K562 (cell line): Measurements from ENCODE around the gene MAPKAPK3. TPM values are rescaled to one million over a fixed set of nuclear protein-coding genes. Genes with fewer than 3 reads are reported as not detected.

Source experiments
- ASH1L ChIP-seq: fragments of 450-650 bp; IDR thresholded peaks from 2 replicates; pipeline ENCODE4 v1.6.1; 2018; ENCODE audit warnings: borderline replicate concordance, mild to moderate bottlenecking, low read depth; ENCODE audit not compliant: partially characterized antibody
- CBX2 ChIP-seq: fragments of 200-600 bp; sonication (generic); IDR thresholded peaks from one replicate; pipeline ENCODE4 v1.6.1; 2012; ENCODE audit warnings: mild to moderate bottlenecking, low read length, inconsistent platforms; ENCODE audit not compliant: insufficient read depth, poor library complexity, severe bottlenecking
- COPS2 ChIP-seq: fragments of 450-650 bp; conservative IDR thresholded peaks from 2 replicates; pipeline ENCODE4 v1.6.1; 2016; ENCODE audit warnings: mild to moderate bottlenecking, moderate library complexity
- CREM ChIP-seq: IDR thresholded peaks from 2 replicates; pipeline ENCODE4 v1.6.1; 2014; ENCODE audit warnings: antibody characterized with exemption, low read depth
- GATA2 ChIP-seq: sonication (generic); formaldehyde crosslinking; IDR thresholded peaks from 2 replicates; pipeline ENCODE4 v1.4.0; 2020; ENCODE audit warnings: mild to moderate bottlenecking, missing genetic modification reagents
- GATAD2A ChIP-seq: fragments of 450-650 bp; IDR thresholded peaks from 2 replicates; pipeline ENCODE4 v1.6.1; 2017
- HBP1 ChIP-seq: fragments of 450-650 bp; formaldehyde crosslinking; IDR thresholded peaks from 2 replicates; pipeline ENCODE4 v1.4.0; 2022; ENCODE audit warnings: missing genetic modification characterization
- MBD2 ChIP-seq: sonication (generic); IDR thresholded peaks from 2 replicates; pipeline ENCODE4 v1.6.1; 2016; ENCODE audit warnings: low read depth, borderline replicate concordance
- MTF1 ChIP-seq: fragments of 250-450 bp; sonication (Bioruptor Pico); IDR thresholded peaks from 2 replicates; pipeline ENCODE4 v1.9.0; 2021; ENCODE audit warnings: moderate library complexity, mild to moderate bottlenecking, inconsistent platforms, borderline replicate concordance
- MYNN ChIP-seq, 2 experiments: sonication (generic); formaldehyde crosslinking in 1 of 2; IDR thresholded peaks; 2 replicates each; pipeline versions ENCODE4 v1.5.0 to v1.6.1; 2016 to 2020; ENCODE audit warnings: antibody characterized with exemption in 1 of 2, missing genetic modification reagents in 1 of 2
- NR3C1 ChIP-seq: sonication (generic); formaldehyde crosslinking; IDR thresholded peaks from 2 replicates; pipeline ENCODE4 v1.8.1; 2022; ENCODE audit warnings: missing genetic modification reagents
- POLR2G ChIP-seq: fragments of 200-400 bp; formaldehyde crosslinking; IDR thresholded peaks from 2 replicates; pipeline ENCODE4 v1.6.1; 2017; ENCODE audit warnings: low read depth, mild to moderate bottlenecking, antibody characterized with exemption, low read length, moderate library complexity
- POLR2H ChIP-seq: IDR thresholded peaks from 2 replicates; pipeline ENCODE4 v1.6.1; 2016; ENCODE audit warnings: missing genetic modification characterization, low read depth, mild to moderate bottlenecking, control low read depth, missing compliant biosample characterization, moderate library complexity
- POU5F1 ChIP-seq: fragments of 150-350 bp; IDR thresholded peaks from 2 replicates; pipeline ENCODE4 v1.6.1; 2014; ENCODE audit warnings: borderline replicate concordance, low read length, low read depth, mild to moderate bottlenecking; ENCODE audit not compliant: partially characterized antibody
- PRMT5 ChIP-seq: sonication (generic); formaldehyde crosslinking; IDR thresholded peaks from 2 replicates; pipeline ENCODE4 v1.5.0; 2020; ENCODE audit warnings: missing genetic modification reagents
- RAD21 ChIP-seq, 2 experiments: fragments of 250-450 bp in 1 of 2; fragments of 450-650 bp in 1 of 2; sonication (Bioruptor Pico) in 1 of 2; formaldehyde crosslinking in 1 of 2; IDR thresholded peaks in 1 of 2; conservative IDR thresholded peaks in 1 of 2; 2 replicates each; pipeline versions ENCODE4 v1.4.0 to v1.8.0; 2020 to 2022; ENCODE audit warnings: mild to moderate bottlenecking in 2 of 2, moderate library complexity in 1 of 2
- RNF2 ChIP-seq: sonication (generic); IDR thresholded peaks from 2 replicates; pipeline ENCODE4 v1.6.1; 2016
- SOX6 ChIP-seq: fragments of 450-650 bp; IDR thresholded peaks from 2 replicates; pipeline ENCODE4 v1.6.1; 2014; ENCODE audit warnings: mild to moderate bottlenecking
- TEAD4 ChIP-seq, 2 experiments: sonication (generic) in 1 of 2; formaldehyde crosslinking in 1 of 2; IDR thresholded peaks; 2 replicates each; pipeline versions ENCODE4 v1.6.1 to v1.8.0; 2012 to 2022; ENCODE audit warnings: borderline replicate concordance in 1 of 2, inconsistent platforms in 1 of 2, low read length in 1 of 2, mild to moderate bottlenecking in 1 of 2, missing genetic modification reagents in 1 of 2
- THRA ChIP-seq: fragments of 450-650 bp; IDR thresholded peaks from 2 replicates; pipeline ENCODE4 v1.6.1; 2017; ENCODE audit warnings: mild to moderate bottlenecking, moderate library complexity
- U2AF1 ChIP-seq: fragments of 200-400 bp; formaldehyde crosslinking; optimal IDR thresholded peaks from 2 replicates; pipeline ENCODE3; 2017; ENCODE audit warnings: mild to moderate bottlenecking, low read depth, low read length, moderate library complexity
- ZNF263 ChIP-seq: sonication (generic); formaldehyde crosslinking; IDR thresholded peaks from 2 replicates; pipeline ENCODE4 v1.8.0; 2022; ENCODE audit warnings: mild to moderate bottlenecking, missing genetic modification reagents, borderline replicate concordance
- ZNF384 ChIP-seq: IDR thresholded peaks from 2 replicates; pipeline ENCODE4 v1.6.1; 2012; ENCODE audit warnings: low read depth, low read length, improper control_type of control experiment
- ZNF77 ChIP-seq: fragments of 250-450 bp; sonication (Bioruptor Pico); IDR thresholded peaks from 2 replicates; pipeline ENCODE4 v1.5.0; 2020
- polyA plus RNA-seq, 8 experiments: library from polyadenylated mRNA; depleted of rRNA in 4 of 8; stranded (reverse) in 5 of 8; unstranded in 3 of 8; fragments of >200 nt; fragmentation: Nextera tagmentation in 2 of 8; fragmentation: Illumina TruSeq in 1 of 8; extraction: Ambion mirVana in 2 of 8; extraction: Trizol in 1 of 8; gene quantifications; 2 replicates each; pipeline versions ENCODE4 v1.2.1 to v1.2.3, GENCODE V29; 2011 to 2014; ENCODE audit warnings: inconsistent platforms in 1 of 8, missing spikeins in 1 of 8
- total RNA-seq, 7 experiments: library from RNA; depleted of rRNA in 6 of 7; stranded (reverse); fragments of >200 nt in 6 of 7; fragmentation: Illumina TruSeq in 2 of 7; extraction: Trizol in 2 of 7; gene quantifications; 2 replicates each; pipeline versions ENCODE4 v1.2.1 to v1.2.3, GENCODE V29; 2011 to 2021; ENCODE audit warnings: low replicate concordance in 1 of 7
- TF ChIP-seq, protein P1 (sequence below): fragments of 250-450 bp; sonication (Bioruptor Pico); IDR thresholded peaks from 2 replicates; pipeline ENCODE4 v1.4.0; 2020; ENCODE audit warnings: mild to moderate bottlenecking

Gene MAPKAPK3
- total and polyA plus RNA-seq, 9 of the 15 experiments (the other 6 are each of a cell fraction or from before 2014, with no cell fraction given), result 8.0 to 56.4 (median 41.2) TPM

- TF ChIP-seq ZNF263 (CRISPR knock-in tag) (peak; percentile 82), MBD2 (0 out of 2 replicates have a peak, but pooled peaks have one; percentile 17), CBX2 (no peak), COPS2 (no peak), ASH1L (no peak), CREM (peak; percentile 79), ZNF77 (CRISPR knock-in tag) (no peak), NR3C1 (CRISPR knock-in tag) (no peak), TEAD4 (IDR thresholded peaks at IDR 0.05; ENCODE audit: low read length) (peak; percentile 58), TEAD4 (CRISPR knock-in tag; IDR thresholded peaks at IDR 0.05; ENCODE audit: borderline replicate concordance) (no peak), PRMT5 (CRISPR knock-in tag) (no peak), ZNF384 (peak; percentile 86), U2AF1 (no peak), RAD21 (CRISPR knock-in tag; conservative IDR thresholded peaks at IDR 0.05 in 1 of 2, IDR thresholded peaks at IDR 0.05 in 1 of 2) (peak in 1 of 2 experiments; percentile 14; a peak in 1 of 4 replicates), POLR2G (peak; percentile 80), POU5F1 (no peak), RNF2 (peak; percentile 6; the same call in 1 of the 2 replicates), GATAD2A (0 out of 2 replicates have a peak, but pooled peaks have one; percentile 31), THRA (no peak), HBP1 (no peak), GATA2 (CRISPR knock-in tag) (peak; percentile 78; the same call in 1 of the 2 replicates), SOX6 (peak; percentile 4; the same call in 1 of the 2 replicates), POLR2H (tag) (peak; percentile 83; the same call in 1 of the 2 replicates), MTF1 (CRISPR knock-in tag) (no peak), MYNN (IDR thresholded peaks at IDR 0.05) (peak; percentile 39), MYNN (CRISPR knock-in tag; IDR thresholded peaks at IDR 0.05) (no peak)
- TF ChIP-seq, protein P1, sequence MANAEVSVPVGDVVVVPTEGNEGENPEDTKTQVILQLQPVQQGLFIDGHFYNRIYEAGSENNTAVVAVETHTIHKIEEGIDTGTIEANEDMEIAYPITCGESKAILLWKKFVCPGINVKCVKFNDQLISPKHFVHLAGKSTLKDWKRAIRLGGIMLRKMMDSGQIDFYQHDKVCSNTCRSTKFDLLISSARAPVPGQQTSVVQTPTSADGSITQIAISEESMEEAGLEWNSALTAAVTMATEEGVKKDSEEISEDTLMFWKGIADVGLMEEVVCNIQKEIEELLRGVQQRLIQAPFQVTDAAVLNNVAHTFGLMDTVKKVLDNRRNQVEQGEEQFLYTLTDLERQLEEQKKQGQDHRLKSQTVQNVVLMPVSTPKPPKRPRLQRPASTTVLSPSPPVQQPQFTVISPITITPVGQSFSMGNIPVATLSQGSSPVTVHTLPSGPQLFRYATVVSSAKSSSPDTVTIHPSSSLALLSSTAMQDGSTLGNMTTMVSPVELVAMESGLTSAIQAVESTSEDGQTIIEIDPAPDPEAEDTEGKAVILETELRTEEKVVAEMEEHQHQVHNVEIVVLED (CRISPR knock-in tag), result no peak
Measured at GRCh38 chr3:50612234-50612882, 4.6 kb upstream of the MAPKAPK3 start (continued).
